ENCODE data around the gene CHST2.

CHST2 gene

GRCh38 chr3:143099210-143099609 lies 20.4 kb upstream of the CHST2 start:
- DNase-seq: no peak

GRCh38 chr3:143099690-143100089 lies 19.9 kb upstream of the CHST2 start:
- no peak for DNase-seq

DNA sequence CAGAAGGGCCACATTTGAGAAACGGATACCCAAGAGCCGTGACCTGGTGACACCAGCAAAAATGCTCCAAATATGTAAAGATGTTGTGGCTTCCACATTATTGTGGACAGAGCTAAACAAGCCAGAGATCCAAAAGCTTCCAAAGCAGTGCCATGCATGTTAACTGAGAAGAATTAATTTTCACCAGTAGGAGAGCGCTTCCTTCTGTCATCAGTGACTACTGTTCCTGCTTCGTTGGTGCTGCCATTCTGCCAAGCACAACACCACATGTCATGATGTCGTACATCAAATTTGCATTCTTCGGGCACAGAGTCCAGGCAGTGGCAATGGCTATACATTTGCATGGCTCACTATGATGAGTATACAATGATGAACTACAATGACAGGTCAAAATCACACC lies 19.1 kb upstream of the CHST2 start:
- DNase-seq: no peak

GRCh38 chr3:143101792-143102381 lies 17.7 kb upstream of the CHST2 start:
- no peak for DNase-seq

DNA sequence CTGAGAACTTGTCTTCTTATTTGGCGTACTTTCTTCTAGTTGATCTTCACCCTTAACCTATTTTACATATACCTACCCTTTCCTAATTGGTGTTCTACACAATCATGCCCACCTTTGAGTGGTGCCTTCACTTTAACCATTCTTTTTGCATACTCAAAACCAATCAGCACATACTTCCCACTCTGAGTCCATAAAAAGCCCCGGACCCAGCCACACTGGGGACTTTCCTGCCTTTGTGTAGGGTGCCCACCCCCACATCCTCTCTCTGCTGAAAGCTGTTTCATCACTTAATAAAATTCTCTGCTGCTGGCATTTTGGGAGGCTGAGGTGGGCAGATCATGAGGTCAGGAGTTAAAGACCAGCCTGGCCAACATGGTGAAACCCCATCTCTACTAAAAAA lies 15.9 kb upstream of the CHST2 start:
- DNase-seq: no peak

GRCh38 chr3:143105170-143105569 lies 14.4 kb upstream of the CHST2 start:
- DNase-seq: no peak

DNA sequence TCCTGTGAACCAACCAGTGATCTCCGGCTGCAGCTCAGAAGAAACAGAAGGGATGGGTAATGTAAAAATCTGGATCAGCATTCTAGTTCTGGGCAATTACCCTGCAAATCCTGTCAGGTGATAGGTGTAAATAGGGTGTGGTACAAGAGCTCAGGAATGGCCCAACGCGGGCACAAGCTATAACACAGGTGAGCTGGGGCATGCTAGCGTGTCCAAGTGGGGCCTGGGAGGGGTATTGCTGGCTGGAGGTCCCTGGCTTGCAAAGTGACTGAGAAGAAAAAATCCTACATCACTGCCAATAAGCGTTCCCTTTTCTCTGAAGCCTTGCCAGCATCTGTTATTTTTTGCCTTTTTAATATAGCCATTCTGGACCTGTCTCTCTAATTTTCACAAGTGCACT lies 9.7 kb upstream of the CHST2 start:
- no peak for DNase-seq

DNA sequence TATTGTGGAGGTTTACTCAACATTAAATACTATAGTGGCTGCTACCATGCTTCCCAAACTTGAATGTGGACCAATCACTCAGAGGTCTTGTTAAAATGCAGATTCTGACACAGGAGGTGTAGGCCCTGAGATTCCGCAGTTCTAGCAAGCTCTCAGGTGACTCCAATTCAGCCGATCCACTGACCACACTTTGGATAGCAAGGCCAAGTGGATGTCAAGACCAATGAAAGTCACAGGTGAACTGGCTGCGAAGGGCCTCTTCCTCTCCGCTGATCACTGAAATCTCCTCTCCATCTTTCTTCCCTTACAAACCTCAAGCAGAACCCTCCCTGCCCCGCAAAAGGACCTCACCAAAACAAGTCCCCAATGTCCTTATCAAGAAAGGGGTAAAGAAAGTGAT lies 9.2 kb upstream of the CHST2 start:
- DNase-seq: no peak

DNA sequence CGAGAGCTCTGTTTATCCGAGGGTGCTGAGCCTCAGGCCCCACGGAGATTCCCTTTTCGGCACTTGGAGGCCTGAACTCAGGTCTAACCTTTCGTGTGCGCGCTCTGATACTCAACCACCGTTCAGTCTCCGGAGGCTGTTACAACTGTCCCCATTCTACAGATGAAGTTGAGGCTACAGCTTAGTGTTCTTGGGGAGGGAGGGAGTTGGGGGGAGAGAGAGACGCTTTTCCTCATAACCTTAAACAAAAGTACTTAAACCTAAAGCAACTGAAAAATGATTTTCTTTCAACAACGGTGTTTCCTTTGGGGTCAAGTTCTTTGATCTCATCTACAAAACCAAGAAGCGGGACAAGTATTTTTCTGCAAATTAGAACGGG lies 952 bp upstream of the CHST2 start:
- no peak for DNase-seq

DNA sequence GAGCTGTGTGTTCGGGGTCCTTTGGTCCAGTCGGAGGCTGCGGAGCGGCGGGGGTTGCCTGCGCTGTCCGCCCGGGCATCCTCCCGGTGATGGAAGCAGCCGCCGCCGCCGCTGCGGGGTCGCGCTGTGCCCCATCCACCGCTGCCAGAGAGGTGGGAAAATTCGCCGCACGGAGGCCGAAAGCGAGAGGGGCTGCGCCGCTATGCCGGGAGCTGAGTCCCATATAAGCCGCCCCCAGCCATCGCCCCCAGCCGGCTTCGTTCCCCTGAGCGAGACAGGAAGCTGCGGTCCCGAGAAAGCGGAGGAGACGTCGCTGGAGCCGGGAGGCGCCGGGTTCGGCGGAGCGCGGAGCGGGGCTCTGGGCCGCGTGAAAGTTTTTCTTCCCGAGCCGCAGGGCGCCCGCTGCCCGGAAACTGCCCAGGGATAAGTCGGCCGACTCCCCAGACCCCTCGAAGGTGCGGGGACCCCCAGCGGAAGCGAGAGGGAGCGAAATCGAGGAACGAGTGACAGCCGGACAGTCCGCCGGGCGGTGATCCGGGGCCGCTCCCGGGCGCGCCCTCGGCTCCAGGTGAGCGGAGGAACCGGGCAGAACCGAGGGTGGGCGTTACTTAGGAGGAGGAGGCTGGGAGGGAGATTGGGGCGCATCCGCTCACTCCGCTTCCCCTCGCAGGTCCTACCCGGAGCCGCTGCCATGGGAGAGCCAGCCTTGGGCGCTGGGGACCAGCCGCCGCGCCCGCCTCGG lies 574 bp downstream of the CHST2 start:
- DNase-seq: no peak

- DNase-seq: peak; percentile 35
Measured at GRCh38 chr3:143120716-143121240, 1.2 kb downstream of the CHST2 start.

GRCh38 chr3:143121241-143122088 lies 1.9 kb downstream of the CHST2 start:
- DNase-seq: peak; percentile 73

- no peak for DNase-seq
Measured at GRCh38 chr3:143122089-143122430, 2.5 kb downstream of the CHST2 start.

GRCh38 chr3:143122608-143123352 lies 3.2 kb downstream of the CHST2 start:
- DNase-seq: no peak

DNA sequence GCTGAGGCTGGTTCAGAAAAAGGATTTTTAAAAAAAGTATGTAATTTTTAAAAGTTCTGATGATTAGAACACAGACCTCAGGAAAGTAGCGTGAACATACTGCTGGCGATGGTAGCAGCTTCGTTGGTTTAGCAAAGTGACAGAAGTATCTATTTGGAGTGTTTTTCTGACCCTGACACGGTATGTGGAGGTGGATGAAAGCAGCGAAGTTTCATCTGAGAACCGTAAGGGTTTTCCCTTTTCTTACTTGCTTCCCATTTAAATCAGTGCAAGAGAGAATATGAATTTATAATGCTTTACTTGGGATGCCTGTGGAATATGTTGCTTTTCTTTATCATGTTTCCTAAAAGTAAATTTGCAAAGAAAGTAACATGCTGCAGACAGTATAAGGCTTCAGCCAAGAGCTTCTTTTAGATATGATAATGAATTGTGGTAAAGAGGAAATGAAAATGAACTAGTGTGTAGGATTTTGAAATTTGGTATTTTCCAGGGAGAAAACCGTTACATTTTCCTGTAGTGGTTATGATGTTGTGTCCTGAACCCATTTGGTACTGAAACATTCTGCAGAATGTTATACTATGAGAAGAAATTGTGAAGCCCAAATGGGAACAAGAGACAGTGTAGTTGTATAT lies 3.9 kb downstream of the CHST2 start:
- no peak for DNase-seq

- DNase-seq: no peak
Measured at GRCh38 chr3:143124601-143125520, 5.3 kb downstream of the CHST2 start.

GRCh38 chr3:143127801-143128200 lies 8.2 kb downstream of the CHST2 start:
- DNase-seq: no peak

DNA sequence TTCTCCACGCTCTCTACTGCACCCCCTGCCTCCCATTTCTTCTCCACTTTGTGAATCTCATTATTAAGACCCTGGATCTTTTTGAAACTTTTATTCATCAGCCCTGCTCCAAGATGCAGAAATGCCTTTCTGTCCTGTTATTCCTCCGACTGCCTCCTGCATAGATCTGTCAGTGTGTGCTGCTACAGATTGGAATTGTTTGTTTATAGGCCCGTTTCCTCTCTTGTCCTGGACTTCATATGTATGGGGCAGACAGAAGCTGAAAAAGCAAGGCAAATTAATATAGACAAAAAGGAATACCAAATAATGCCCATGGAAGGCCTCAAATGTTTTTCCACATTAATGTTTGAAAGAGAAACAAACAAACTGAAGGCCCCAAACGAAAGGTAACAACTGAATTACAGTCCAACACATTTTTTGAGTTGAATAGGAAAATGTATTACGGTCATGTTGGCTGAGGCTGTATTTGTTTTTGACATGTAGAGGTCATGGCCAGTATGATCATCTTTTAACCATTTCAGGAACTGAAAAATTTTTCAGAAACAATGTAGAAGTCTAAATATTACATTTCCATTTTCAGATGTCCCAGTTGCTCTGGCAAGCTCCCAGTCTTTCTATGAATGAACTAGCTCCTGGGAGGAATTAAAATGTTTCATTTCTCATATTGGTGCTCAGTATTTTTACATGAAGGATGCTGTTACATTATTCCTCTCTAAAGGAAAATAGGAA lies 8.8 kb downstream of the CHST2 start:
- DNase-seq: no peak

DNA sequence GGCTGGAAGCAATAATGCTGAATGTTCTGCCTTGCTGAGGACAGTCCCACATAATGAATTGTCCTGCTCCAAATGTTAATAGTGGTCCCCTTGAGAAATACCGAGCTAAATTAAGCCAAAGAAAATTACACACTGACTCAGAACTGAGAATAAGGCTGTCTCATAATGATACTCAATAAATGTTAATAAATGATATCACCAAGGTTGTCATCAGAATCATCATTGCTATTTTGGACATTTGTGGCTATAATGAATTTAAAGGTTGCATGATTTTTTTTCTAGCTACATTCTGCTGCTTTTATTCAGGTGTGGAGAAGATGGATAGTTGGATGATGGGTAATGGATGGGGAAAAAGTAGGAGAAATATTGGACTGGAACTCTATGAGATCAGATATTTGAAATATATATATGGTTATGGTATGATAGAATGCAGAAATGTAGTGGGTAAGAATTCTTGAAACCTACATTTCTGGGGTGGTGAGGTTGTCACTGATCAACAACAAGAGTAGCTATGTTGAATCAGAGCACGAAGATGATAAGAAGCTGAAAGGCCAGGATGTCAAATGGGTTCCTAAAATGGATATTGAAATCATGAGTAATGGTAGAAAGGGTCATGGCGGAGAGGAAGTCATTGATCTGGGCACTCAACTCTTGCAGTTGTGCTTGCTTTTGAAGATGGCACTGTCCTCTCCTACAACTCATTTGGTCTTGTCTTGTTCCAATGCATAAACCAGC lies 12.8 kb downstream of the CHST2 start:
- no peak for DNase-seq

DNA sequence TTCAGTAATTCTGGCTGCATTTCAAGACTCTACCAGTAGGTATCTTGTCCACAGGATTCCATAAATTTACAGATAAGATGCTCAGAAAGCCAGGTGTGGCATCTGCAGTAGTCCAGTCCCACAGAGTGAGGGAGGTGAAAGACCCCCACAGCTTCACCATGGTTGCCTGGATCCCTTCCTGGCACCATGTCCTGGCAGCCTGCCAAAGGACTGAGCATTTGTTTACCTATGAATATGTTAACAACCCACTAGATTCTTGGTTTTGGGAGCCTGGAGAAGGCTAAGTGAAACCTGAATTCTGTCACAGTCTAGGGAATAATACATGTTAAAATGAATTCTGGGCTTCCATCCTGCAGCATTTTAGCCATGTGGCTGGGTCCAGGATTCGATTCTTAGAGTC lies 14.9 kb downstream of the CHST2 start:
- DNase-seq: no peak

Measured in right hindlimb (tissue), 1 donor.